Trophoblast cell (in vitro differentiated cells and primary cell): ENCODE results near the gene UPK3B.
"Not testable (repeated sequence)": the region's sequence is repeated elsewhere in the genome, so short reads cannot be mapped to it uniquely, and the experiment has no call there.

Source experiments
- DNase-seq, 2 donors: peaks; one replicate each; pipeline ENCODE4 v3.0.0-alpha.2; 2016
- H2AFZ ChIP-seq: 2 replicates; pipeline ENCODE4 v1.6.1; 2013; ENCODE audit warnings: low read length, moderate library complexity, mild to moderate bottlenecking; ENCODE audit not compliant: insufficient read depth, poor library complexity
- H2AK5ac ChIP-seq: 2 replicates; pipeline ENCODE4 v1.6.1; 2013; ENCODE audit warnings: mild to moderate bottlenecking, low read length
- H2BK120ac ChIP-seq: 2 replicates; pipeline ENCODE4 v1.6.1; 2013; ENCODE audit warnings: low read length, mild to moderate bottlenecking, moderate library complexity; ENCODE audit not compliant: insufficient read depth, poor library complexity
- H2BK12ac ChIP-seq: 2 replicates; pipeline ENCODE4 v1.6.1; 2013; ENCODE audit warnings: mild to moderate bottlenecking, low read length, moderate library complexity
- H2BK5ac ChIP-seq: 2 replicates; pipeline ENCODE4 v1.6.1; 2013; ENCODE audit warnings: low read length, low read depth, moderate library complexity, mild to moderate bottlenecking; ENCODE audit not compliant: poor library complexity
- H3K14ac ChIP-seq: 2 replicates; pipeline ENCODE4 v1.6.1; 2013; ENCODE audit warnings: mild to moderate bottlenecking, low read length
- H3K18ac ChIP-seq: 2 replicates; pipeline ENCODE4 v1.6.1; 2013; ENCODE audit warnings: mild to moderate bottlenecking, low read length
- H3K23ac ChIP-seq: 2 replicates; pipeline ENCODE4 v1.6.1; 2013; ENCODE audit warnings: low read length
- H3K27ac ChIP-seq: 2 replicates; pipeline ENCODE4 v1.5.1; 2013; ENCODE audit warnings: low read depth, mild to moderate bottlenecking, inconsistent platforms, low read length, moderate library complexity
- H3K27me3 ChIP-seq: 2 replicates; pipeline ENCODE4 v1.6.1; 2013; ENCODE audit warnings: inconsistent platforms, mild to moderate bottlenecking, low read length, moderate library complexity; ENCODE audit not compliant: insufficient read depth
- H3K36me3 ChIP-seq, 2 experiments: 1 replicate in 1 of 2; 2 replicates in 1 of 2; pipeline ENCODE4 v1.6.1; 2013; ENCODE audit warnings: low read length in 2 of 2, mild to moderate bottlenecking in 2 of 2, moderate library complexity in 1 of 2; ENCODE audit not compliant: insufficient read depth in 2 of 2, control insufficient read depth in 1 of 2
- H3K4ac ChIP-seq: 2 replicates; pipeline ENCODE4 v1.6.1; 2013; ENCODE audit warnings: low read depth, mild to moderate bottlenecking, low read length, moderate library complexity
- H3K4me1 ChIP-seq, 2 experiments: 1 replicate in 1 of 2; 2 replicates in 1 of 2; pipeline ENCODE4 v1.6.1; 2013; ENCODE audit warnings: low read length in 2 of 2, mild to moderate bottlenecking in 2 of 2, moderate library complexity in 1 of 2; ENCODE audit not compliant: insufficient read depth in 2 of 2, control insufficient read depth in 1 of 2
- H3K4me2 ChIP-seq: 2 replicates; pipeline ENCODE4 v1.6.1; 2013; ENCODE audit warnings: inconsistent platforms, mild to moderate bottlenecking, low read length, moderate library complexity
- H3K4me3 ChIP-seq: 2 replicates; pipeline ENCODE4 v1.5.1; 2013; ENCODE audit warnings: mild to moderate bottlenecking, low read depth, low read length, inconsistent platforms
- H3K79me1 ChIP-seq: one replicate; pipeline ENCODE4 v1.6.1; 2013; ENCODE audit warnings: low read length
- H3K79me2 ChIP-seq: 2 replicates; pipeline ENCODE4 v1.6.1; 2013; ENCODE audit warnings: low read length, mild to moderate bottlenecking; ENCODE audit not compliant: control insufficient read depth, insufficient read depth, poor library complexity
- H3K9ac ChIP-seq: 2 replicates; pipeline ENCODE4 v1.6.1; 2013; ENCODE audit warnings: mild to moderate bottlenecking, low read length
- H3K9me3 ChIP-seq: 2 replicates; pipeline ENCODE4 v1.6.1; 2013; ENCODE audit warnings: low read depth, mild to moderate bottlenecking, control low read depth, inconsistent platforms, low read length; ENCODE audit not compliant: insufficient read depth
- H4K12ac ChIP-seq: 2 replicates; pipeline ENCODE4 v1.6.1; 2013; ENCODE audit warnings: low read depth, mild to moderate bottlenecking, low read length, moderate library complexity
- H4K8ac ChIP-seq: 2 replicates; pipeline ENCODE4 v1.6.1; 2013; ENCODE audit warnings: low read depth, mild to moderate bottlenecking, low read length, moderate library complexity
- H4K91ac ChIP-seq: one replicate; pipeline ENCODE4 v1.6.1; 2013; ENCODE audit warnings: low read depth, mild to moderate bottlenecking, low read length, moderate library complexity
- WGBS: extraction: QIAGEN DNeasy Blood & Tissue Kit; methylation state at CpG from one replicate; pipeline ENCODE4 v1.1.7; 2013; ENCODE audit warnings: missing lambda C conversion rate; ENCODE audit not compliant: insufficient read length, insufficient coverage; ENCODE audit errors: extremely low coverage; 5-methylcytosine and 5-hydroxymethylcytosine counted together

UPK3B gene

GRCh38 chr7:76495717-76496116 is 14.6 kb upstream of the UPK3B start:
- H3K9me3 ChIP-seq, H3K18ac ChIP-seq, H2AFZ ChIP-seq, H3K14ac ChIP-seq, H3K27me3 ChIP-seq, H2BK120ac ChIP-seq, H3K36me3 ChIP-seq, H3K4me3 ChIP-seq, H3K9ac ChIP-seq, H3K79me1 ChIP-seq, H3K4ac ChIP-seq, H2BK5ac ChIP-seq, H3K23ac ChIP-seq, H3K4me2 ChIP-seq, H2BK12ac ChIP-seq, H4K8ac ChIP-seq, H4K91ac ChIP-seq, H4K12ac ChIP-seq, H3K4me1 ChIP-seq, H3K79me2 ChIP-seq, H3K27ac ChIP-seq, DNase-seq, H2AK5ac ChIP-seq: not testable (repeated sequence)
- WGBS = no CpG with 5 or more reads among the region's 16 CpGs

DNA sequence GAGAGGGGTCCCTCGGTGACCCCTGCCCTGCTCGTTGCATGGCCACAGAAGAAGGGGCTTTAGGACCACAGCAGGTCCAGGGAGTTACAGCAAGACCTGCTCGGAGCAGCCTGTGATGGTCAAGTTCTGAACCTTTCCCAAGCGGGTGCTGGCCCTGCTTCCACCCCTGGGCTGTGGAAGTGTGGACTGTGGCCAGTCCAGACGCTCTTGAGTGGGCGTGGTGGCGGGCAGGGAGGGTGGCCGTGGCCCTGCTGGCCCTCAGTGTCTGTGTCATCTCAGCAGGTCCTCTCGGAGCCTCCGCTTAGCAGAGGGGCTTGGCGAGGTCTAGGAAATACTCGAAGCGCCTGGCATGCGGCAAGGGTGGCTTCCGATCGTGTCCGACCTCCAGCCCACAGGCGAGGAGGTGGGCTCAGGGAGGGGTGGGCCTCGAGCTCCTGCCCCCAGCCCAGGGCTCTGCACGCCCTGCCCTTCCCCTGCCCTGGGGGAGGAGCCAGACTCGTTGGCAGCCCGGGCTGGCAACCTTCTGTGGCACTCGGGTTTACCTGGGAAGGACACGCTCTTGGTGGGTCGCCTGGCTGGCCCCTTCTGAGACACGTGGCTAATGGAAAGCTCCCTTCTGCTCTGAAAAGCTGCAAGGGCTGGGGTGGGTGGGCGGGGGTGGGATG is 12.3 kb upstream of the UPK3B start:
- not testable (repeated sequence) for H3K4me3 ChIP-seq, H3K18ac ChIP-seq, DNase-seq, H3K4me1 ChIP-seq, H3K79me2 ChIP-seq, H3K27ac ChIP-seq, H3K23ac ChIP-seq, H4K12ac ChIP-seq, H3K9me3 ChIP-seq, H3K9ac ChIP-seq, H2BK5ac ChIP-seq, H3K4me2 ChIP-seq, H2BK120ac ChIP-seq, H3K27me3 ChIP-seq, H2AFZ ChIP-seq, H3K79me1 ChIP-seq, H4K91ac ChIP-seq, H2AK5ac ChIP-seq, H4K8ac ChIP-seq, H3K4ac ChIP-seq, H3K14ac ChIP-seq, H2BK12ac ChIP-seq
- peaks cover 6 to 13% of the 10 kb centered on the region in 2 experiments for H3K36me3 ChIP-seq
- no CpG with 5 or more reads among the region's 27 CpGs for WGBS

GRCh38 chr7:76498583-76499200 is 11.7 kb upstream of the UPK3B start:
- H3K9me3 ChIP-seq, H3K79me2 ChIP-seq, H3K79me1 ChIP-seq, H3K4me2 ChIP-seq, H3K27ac ChIP-seq, H3K23ac ChIP-seq, DNase-seq, H2AFZ ChIP-seq, H3K9ac ChIP-seq, H2BK12ac ChIP-seq, H4K8ac ChIP-seq, H2BK5ac ChIP-seq, H3K4me3 ChIP-seq, H2AK5ac ChIP-seq, H3K4ac ChIP-seq, H3K27me3 ChIP-seq, H3K14ac ChIP-seq, H3K18ac ChIP-seq, H4K12ac ChIP-seq, H4K91ac ChIP-seq, H2BK120ac ChIP-seq, H3K4me1 ChIP-seq: not testable (repeated sequence)
- peaks cover 10 to 16% of the 10 kb centered on the region in 2 experiments for H3K36me3 ChIP-seq
- no CpG with 5 or more reads among the region's 10 CpGs for WGBS

- not testable (repeated sequence) for H4K91ac ChIP-seq, H3K79me1 ChIP-seq, H4K8ac ChIP-seq, H3K27me3 ChIP-seq, H2BK12ac ChIP-seq, H3K14ac ChIP-seq, H3K4me2 ChIP-seq, H2BK5ac ChIP-seq, H4K12ac ChIP-seq, H3K4me3 ChIP-seq, DNase-seq, H2AFZ ChIP-seq, H2AK5ac ChIP-seq, H3K9me3 ChIP-seq, H3K23ac ChIP-seq, H3K4ac ChIP-seq, H3K79me2 ChIP-seq, H3K18ac ChIP-seq, H3K4me1 ChIP-seq, H3K9ac ChIP-seq, H3K27ac ChIP-seq, H2BK120ac ChIP-seq
- peaks cover 10 to 16% of the 10 kb centered on the region in 2 experiments for H3K36me3 ChIP-seq
- no CpG with 5 or more reads among the region's 28 CpGs for WGBS
Observed at GRCh38 chr7:76499201-76499923, 11.0 kb upstream of the UPK3B start.
